ENCODE results near the gene LAMA3.

LAMA3 gene

GRCh38 chr18:23998018-23998417 lies 308.8 kb downstream of the LAMA3 start:
- Histone ChIP-seq H3K27me3 (ENCODE audit: insufficient read depth, low read length, poor library complexity) (no peaks in the 10 kb centered on the region), H3K4me1 (ENCODE audit: insufficient read depth, low read length) (peaks cover 5% of the 10 kb centered on the region; the same call in 1 of the 2 replicates), H3K9me3 (ENCODE audit: insufficient read depth, low read length, severe bottlenecking) (no peaks in the 10 kb centered on the region), H4K20me1 (ENCODE audit: insufficient read depth, low read length) (no peaks in the 10 kb centered on the region), H2AFZ (ENCODE audit: low read depth, low read length) (no peak overlapping the region), H3K79me2 (ENCODE audit: insufficient read depth, low read length) (no peaks in the 10 kb centered on the region), H3K27ac (ENCODE audit: low read length) (no peak overlapping the region), H3K9ac (ENCODE audit: low read depth, low read length) (no peak overlapping the region), H3K4me2 (ENCODE audit: insufficient read depth, low read length) (no peak overlapping the region), H3K4me3 (ENCODE audit: low read depth in 1 of 2, low read length in 2 of 2) (no peak overlapping the region), H3K36me3 (ENCODE audit: insufficient read depth, low read length) (no peaks in the 10 kb centered on the region)
- ATAC-seq (ENCODE audit: insufficient read depth, low read depth) (no peak), DNase-seq (no peak)
- no peak for TF ChIP-seq EZH2 (IDR thresholded peaks at IDR 0.05; ENCODE audit: borderline replicate concordance, low read depth, low read length, severe bottlenecking)
- TF ChIP-seq CTCF (IDR thresholded peaks at IDR 0.05; ENCODE audit: borderline replicate concordance, extremely low read depth, low read length, poor library complexity, severe bottlenecking) = no peak

GRCh38 chr18:23998820-23999219 lies 309.6 kb downstream of the LAMA3 start:
- no peak for DNase-seq
- H4K20me1 ChIP-seq (ENCODE audit: insufficient read depth, low read length) = no peaks in the 10 kb centered on the region
- no peaks in the 10 kb centered on the region for H3K27me3 ChIP-seq (ENCODE audit: insufficient read depth, low read length, poor library complexity)
- H3K79me2 ChIP-seq (ENCODE audit: insufficient read depth, low read length) = no peaks in the 10 kb centered on the region
- no peak overlapping the region for H2AFZ ChIP-seq (ENCODE audit: low read depth, low read length)
- no peak overlapping the region for H3K9ac ChIP-seq (ENCODE audit: low read depth, low read length)
- peaks cover 5% of the 10 kb centered on the region; the same call in 1 of the 2 replicates for H3K4me1 ChIP-seq (ENCODE audit: insufficient read depth, low read length)
- H3K4me2 ChIP-seq (ENCODE audit: insufficient read depth, low read length) = no peak overlapping the region
- H3K36me3 ChIP-seq (ENCODE audit: insufficient read depth, low read length) = no peaks in the 10 kb centered on the region
- ATAC-seq (ENCODE audit: insufficient read depth, low read depth) = no peak
- no peak overlapping the region for H3K4me3 ChIP-seq (ENCODE audit: low read depth in 1 of 2, low read length in 2 of 2)
- no peaks in the 10 kb centered on the region for H3K9me3 ChIP-seq (ENCODE audit: insufficient read depth, low read length, severe bottlenecking)
- H3K27ac ChIP-seq (ENCODE audit: low read length) = no peak overlapping the region
- no peak for TF ChIP-seq CTCF (IDR thresholded peaks at IDR 0.05; ENCODE audit: borderline replicate concordance, extremely low read depth, low read length, poor library complexity, severe bottlenecking)

GRCh38 chr18:24000613-24001490 lies 311.6 kb downstream of the LAMA3 start:
- TF ChIP-seq CTCF (IDR thresholded peaks at IDR 0.05; ENCODE audit: borderline replicate concordance, extremely low read depth, low read length, poor library complexity, severe bottlenecking) = no peak
- TF ChIP-seq EZH2 (IDR thresholded peaks at IDR 0.05; ENCODE audit: borderline replicate concordance, low read depth, low read length, severe bottlenecking) = no peak
- Histone ChIP-seq H3K9ac (ENCODE audit: low read depth, low read length) (no peak overlapping the region), H3K9me3 (ENCODE audit: insufficient read depth, low read length, severe bottlenecking) (no peaks in the 10 kb centered on the region), H3K79me2 (ENCODE audit: insufficient read depth, low read length) (no peaks in the 10 kb centered on the region), H3K4me2 (ENCODE audit: insufficient read depth, low read length) (no peak overlapping the region), H3K4me1 (ENCODE audit: insufficient read depth, low read length) (no peaks in the 10 kb centered on the region), H3K36me3 (ENCODE audit: insufficient read depth, low read length) (no peaks in the 10 kb centered on the region), H3K27ac (ENCODE audit: low read length) (no peak overlapping the region), H4K20me1 (ENCODE audit: insufficient read depth, low read length) (no peaks in the 10 kb centered on the region), H2AFZ (ENCODE audit: low read depth, low read length) (no peak overlapping the region), H3K4me3 (ENCODE audit: low read depth in 1 of 2, low read length in 2 of 2) (no peak overlapping the region), H3K27me3 (ENCODE audit: insufficient read depth, low read length, poor library complexity) (no peaks in the 10 kb centered on the region)
- ATAC-seq (ENCODE audit: insufficient read depth, low read depth) = no peak
- DNase-seq = no peak

Measured in DND-41 (cell line).